Measurements from ENCODE around the gene UBE2S.
A peak's percentile ranks its signal among the peaks of the same experiment; 100 is the strongest.

The UBE2S gene

DNA sequence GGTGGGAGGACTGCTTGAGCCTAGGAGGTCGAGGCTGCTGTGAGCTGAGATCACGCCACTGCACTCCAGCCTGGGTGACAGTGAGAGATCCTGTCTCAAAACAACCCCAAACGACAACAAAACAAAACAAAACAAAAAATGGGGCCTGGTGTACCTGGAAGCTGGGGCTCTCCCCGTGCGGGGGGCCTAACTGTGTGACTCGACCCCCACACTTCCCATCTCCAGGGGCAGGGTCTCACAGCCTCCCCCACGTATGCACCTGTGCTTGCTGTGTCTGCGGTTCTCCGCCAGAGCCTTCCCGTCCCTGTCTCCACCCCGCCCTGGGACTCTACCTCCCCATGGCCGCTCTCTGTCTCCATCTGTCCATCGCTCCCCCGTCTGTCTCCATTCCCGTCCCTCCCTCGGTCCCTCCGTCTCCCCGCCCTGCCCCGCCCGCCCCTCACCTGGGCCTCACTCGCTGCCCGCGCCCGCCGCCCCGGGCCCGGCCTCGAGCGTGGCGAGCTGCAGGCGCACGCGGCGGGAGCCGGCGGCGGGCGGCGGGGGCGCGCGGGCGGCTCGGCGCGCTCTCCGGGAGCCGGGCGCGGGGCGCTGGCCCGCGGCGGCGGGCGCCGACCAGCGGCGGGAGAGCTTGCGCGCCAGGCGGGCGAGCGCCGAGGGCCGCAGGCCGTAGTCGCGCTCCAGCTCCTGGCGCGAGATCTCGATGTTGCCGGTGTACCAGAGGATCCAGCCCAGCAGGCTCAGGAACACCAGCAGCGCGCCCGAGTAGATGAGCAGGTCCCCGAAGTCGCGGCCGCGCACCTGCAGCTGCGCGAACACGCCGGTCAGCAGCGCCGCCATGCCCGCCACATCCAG, 24.1 kb downstream of the UBE2S start:
- no peaks in the 10 kb centered on the region for H3K27me3 ChIP-seq (ENCODE audit: control insufficient read depth, insufficient read depth, low read length)
- H3K4me2 ChIP-seq (ENCODE audit: low read length), result peak overlapping the region; percentile 68
- peak overlapping the region; percentile 61 for H3K9ac ChIP-seq
- no peaks in the 10 kb centered on the region for H3K9me3 ChIP-seq (ENCODE audit: control insufficient read depth, low read length)
- H3K79me2 ChIP-seq, result peaks cover 26% of the 10 kb centered on the region
- H3K4me3 ChIP-seq (ENCODE audit: low read depth, low read length), result peak overlapping the region; percentile 38
- H3K27ac ChIP-seq, result peak overlapping the region; percentile 94
- no peaks in the 10 kb centered on the region for H3K36me3 ChIP-seq (ENCODE audit: control insufficient read depth, insufficient read depth, low read length)
- H2AFZ ChIP-seq, result peak overlapping the region; percentile 82
- peaks cover 20% of the 10 kb centered on the region for H3K4me1 ChIP-seq
- TF ChIP-seq CTCF (IDR thresholded peaks at IDR 0.05), result no peak

GRCh38 chr19:55382522-55383054, 25.0 kb downstream of the UBE2S start:
- H3K4me1 ChIP-seq, result peaks cover 15% of the 10 kb centered on the region
- H3K9ac ChIP-seq, result no peak overlapping the region
- no peak overlapping the region for H3K4me2 ChIP-seq (ENCODE audit: low read length)
- no peak for TF ChIP-seq CTCF (IDR thresholded peaks at IDR 0.05)
- H3K9me3 ChIP-seq (ENCODE audit: control insufficient read depth, low read length), result no peaks in the 10 kb centered on the region
- H3K79me2 ChIP-seq, result peaks cover 17% of the 10 kb centered on the region
- H3K4me3 ChIP-seq (ENCODE audit: low read depth, low read length), result no peak overlapping the region
- no peaks in the 10 kb centered on the region for H3K36me3 ChIP-seq (ENCODE audit: control insufficient read depth, insufficient read depth, low read length)
- no peak overlapping the region for H3K27ac ChIP-seq
- H2AFZ ChIP-seq, result peak overlapping the region; percentile 82
- H3K27me3 ChIP-seq (ENCODE audit: control insufficient read depth, insufficient read depth, low read length), result no peaks in the 10 kb centered on the region

- no peak overlapping the region for H3K27ac ChIP-seq
- H3K79me2 ChIP-seq, result peaks cover 12% of the 10 kb centered on the region
- H3K4me2 ChIP-seq (ENCODE audit: low read length), result no peak overlapping the region
- H3K4me1 ChIP-seq, result peaks cover 9% of the 10 kb centered on the region
- no peak overlapping the region for H3K4me3 ChIP-seq (ENCODE audit: low read depth, low read length)
- no peaks in the 10 kb centered on the region for H3K9me3 ChIP-seq (ENCODE audit: control insufficient read depth, low read length)
- H2AFZ ChIP-seq, result no peak overlapping the region
- H3K27me3 ChIP-seq (ENCODE audit: control insufficient read depth, insufficient read depth, low read length), result no peaks in the 10 kb centered on the region
- H3K9ac ChIP-seq, result no peak overlapping the region
- no peak for TF ChIP-seq CTCF (IDR thresholded peaks at IDR 0.05)
- no peaks in the 10 kb centered on the region for H3K36me3 ChIP-seq (ENCODE audit: control insufficient read depth, insufficient read depth, low read length)
These were observed 25.6 kb downstream of the UBE2S start for GRCh38 chr19:55382013-55382412.

- TF ChIP-seq CTCF (IDR thresholded peaks at IDR 0.05), result no peak
- Histone ChIP-seq H3K79me2 (no peaks in the 10 kb centered on the region), H3K9ac (no peak overlapping the region), H2AFZ (no peak overlapping the region), H3K27ac (no peak overlapping the region), H3K36me3 (ENCODE audit: control insufficient read depth, insufficient read depth, low read length) (no peaks in the 10 kb centered on the region), H3K4me2 (ENCODE audit: low read length) (no peak overlapping the region), H3K27me3 (ENCODE audit: control insufficient read depth, insufficient read depth, low read length) (no peaks in the 10 kb centered on the region), H3K9me3 (ENCODE audit: control insufficient read depth, low read length) (no peaks in the 10 kb centered on the region), H3K4me1 (no peaks in the 10 kb centered on the region), H3K4me3 (ENCODE audit: low read depth, low read length) (no peak overlapping the region)
These were observed 28.4 kb downstream of the UBE2S start for GRCh38 chr19:55379174-55379573.
